Measurements from ENCODE around the gene ZSWIM8. TPM values are rescaled to one million over a fixed set of nuclear protein-coding genes. Genes with fewer than 3 reads are reported as not detected.

ZSWIM8 gene
- total RNA-seq, 4 donors from 2014 or later, result 94.5 to 530 (median 188) TPM

DNA sequence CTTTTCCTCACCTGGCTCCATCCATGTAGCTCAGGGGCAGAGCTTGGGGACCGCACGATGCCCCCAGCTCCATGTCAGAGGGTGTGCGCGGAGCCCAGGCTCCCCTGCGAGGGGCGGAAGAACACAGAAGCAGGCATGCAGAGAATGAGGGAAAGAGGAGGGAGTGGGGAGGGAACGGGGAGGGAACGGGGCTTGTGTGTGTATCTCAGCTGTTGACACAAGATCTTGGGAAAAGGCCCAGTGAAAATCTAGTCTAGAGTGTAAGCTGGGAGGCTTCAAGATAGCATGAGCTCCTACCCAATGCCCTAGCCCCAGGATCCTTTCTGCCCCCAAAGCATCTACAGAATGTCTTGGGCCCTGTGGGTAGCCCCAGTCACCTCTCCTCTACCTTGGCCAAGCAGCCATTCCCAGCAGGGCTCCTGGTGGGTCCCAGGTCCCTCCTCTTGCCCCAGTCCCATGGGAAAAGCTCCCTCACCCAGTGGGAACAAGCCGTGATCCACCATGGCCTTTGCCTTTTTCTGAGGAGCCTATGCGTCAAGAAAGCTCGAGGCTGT lies 51.1 kb downstream of the ZSWIM8 start:
- Histone ChIP-seq H3K4me1 (peaks cover 0 to 3% (median 0%) of the 10 kb centered on the region in 4 donors), H3K4me3 (no peak overlapping the region), H3K9me3 (no peaks in the 10 kb centered on the region), H3K36me3 (peaks cover 0 to 38% (median 15%) of the 10 kb centered on the region in 4 donors), H3K27ac (peak overlapping the region in 2 of 4 donors; percentile 6 to 17), H3K27me3 (no peaks in the 10 kb centered on the region)
- intact Hi-C loops (cut with DNase I; ENCODE audit: low total_unique reads), result no loop called here
- TF ChIP-seq POLR2A (IDR thresholded peaks at IDR 0.05), result no peak
- TF ChIP-seq EP300 (IDR thresholded peaks at IDR 0.05; ENCODE audit: low read depth), result no peak
- TF ChIP-seq, protein P1, sequence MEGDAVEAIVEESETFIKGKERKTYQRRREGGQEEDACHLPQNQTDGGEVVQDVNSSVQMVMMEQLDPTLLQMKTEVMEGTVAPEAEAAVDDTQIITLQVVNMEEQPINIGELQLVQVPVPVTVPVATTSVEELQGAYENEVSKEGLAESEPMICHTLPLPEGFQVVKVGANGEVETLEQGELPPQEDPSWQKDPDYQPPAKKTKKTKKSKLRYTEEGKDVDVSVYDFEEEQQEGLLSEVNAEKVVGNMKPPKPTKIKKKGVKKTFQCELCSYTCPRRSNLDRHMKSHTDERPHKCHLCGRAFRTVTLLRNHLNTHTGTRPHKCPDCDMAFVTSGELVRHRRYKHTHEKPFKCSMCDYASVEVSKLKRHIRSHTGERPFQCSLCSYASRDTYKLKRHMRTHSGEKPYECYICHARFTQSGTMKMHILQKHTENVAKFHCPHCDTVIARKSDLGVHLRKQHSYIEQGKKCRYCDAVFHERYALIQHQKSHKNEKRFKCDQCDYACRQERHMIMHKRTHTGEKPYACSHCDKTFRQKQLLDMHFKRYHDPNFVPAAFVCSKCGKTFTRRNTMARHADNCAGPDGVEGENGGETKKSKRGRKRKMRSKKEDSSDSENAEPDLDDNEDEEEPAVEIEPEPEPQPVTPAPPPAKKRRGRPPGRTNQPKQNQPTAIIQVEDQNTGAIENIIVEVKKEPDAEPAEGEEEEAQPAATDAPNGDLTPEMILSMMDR (IDR thresholded peaks at IDR 0.05), result no peak
- no peak for TF ChIP-seq POLR2AphosphoS5 (IDR thresholded peaks at IDR 0.05)
- in situ Hi-C loops (cut with MboI; ENCODE audit: low pct_ligation_motif_present in 1 of 4, low pct_unique_long_range_greater_than_20kb in 1 of 4, low sequenced_read_pairs in 3 of 4), result no loop called here
- no peak for DNase-seq
- 94 to 95% methylated on average over 8 to 11 of the region's 11 CpGs for WGBS, 2 donors (ENCODE audit: low coverage in 1 of 2)

DNA sequence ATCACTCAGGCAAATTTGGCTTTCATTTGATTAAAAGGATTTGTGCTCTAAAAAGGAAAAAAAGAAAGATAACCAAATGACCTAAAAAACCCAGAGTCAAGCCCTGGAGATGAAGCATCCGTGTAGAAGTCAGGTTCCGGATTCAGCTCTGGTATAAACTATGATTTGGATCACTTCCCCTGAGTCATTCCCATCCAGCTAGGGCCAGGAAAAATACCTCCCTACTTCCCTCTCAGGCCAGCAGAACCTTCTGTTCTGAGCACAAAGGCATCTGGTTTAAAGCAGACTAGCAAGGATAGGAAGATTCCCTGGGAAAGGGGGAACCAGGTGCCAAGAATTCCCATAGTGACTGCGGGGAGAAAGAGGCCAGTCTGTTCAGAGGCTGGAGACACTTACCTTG lies 51.7 kb downstream of the ZSWIM8 start:
- in situ Hi-C loops (cut with MboI; ENCODE audit: low pct_ligation_motif_present in 1 of 4, low pct_unique_long_range_greater_than_20kb in 1 of 4, low sequenced_read_pairs in 3 of 4), result no loop called here
- intact Hi-C loops (cut with DNase I; ENCODE audit: low total_unique reads), result no loop called here
- Histone ChIP-seq H3K36me3 (peaks cover 0 to 43% (median 18%) of the 10 kb centered on the region in 4 donors), H3K27ac (peak overlapping the region in 2 of 4 donors; percentile 17 to 34), H3K4me1 (peaks cover 0 to 3% (median 0%) of the 10 kb centered on the region in 4 donors), H3K4me3 (no peak overlapping the region), H3K27me3 (no peaks in the 10 kb centered on the region), H3K9me3 (no peaks in the 10 kb centered on the region)
- WGBS, 2 donors (ENCODE audit: low coverage in 1 of 2), result 67 to 89% methylated on average over 1 to 3 of the region's 3 CpGs
- no peak for DNase-seq
- no peak for TF ChIP-seq POLR2AphosphoS5 (IDR thresholded peaks at IDR 0.05)
- TF ChIP-seq POLR2A (IDR thresholded peaks at IDR 0.05), result no peak
- no peak for TF ChIP-seq EP300 (IDR thresholded peaks at IDR 0.05; ENCODE audit: low read depth)
- TF ChIP-seq, protein P1 (IDR thresholded peaks at IDR 0.05), result no peak

DNA sequence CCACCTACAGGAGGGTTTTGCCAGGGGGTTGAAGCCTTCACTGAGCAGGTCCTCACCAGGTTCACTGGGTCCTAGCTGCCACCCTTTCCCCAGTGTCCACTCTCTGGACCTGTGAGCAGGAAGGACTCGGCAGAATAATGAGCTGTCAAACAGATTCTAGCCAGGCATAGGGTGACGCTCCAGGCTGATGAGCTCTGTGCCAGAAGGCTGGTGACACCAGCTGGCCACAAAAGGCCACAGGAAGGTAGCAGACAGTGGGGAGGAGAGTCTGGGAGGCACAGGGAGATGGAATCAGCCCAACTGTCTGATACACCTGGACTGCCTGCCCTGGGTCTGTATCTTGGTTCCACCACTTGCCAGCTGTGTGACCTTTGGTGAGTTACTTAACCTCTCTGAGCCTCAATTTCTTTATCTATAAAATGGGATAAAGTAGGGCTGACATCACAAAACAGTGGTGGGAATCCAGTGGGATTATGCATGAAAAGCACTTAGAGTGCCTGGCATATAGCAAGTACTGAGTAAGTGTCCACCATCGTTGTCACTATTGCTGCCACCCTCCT lies 52.7 kb downstream of the ZSWIM8 start:
- no peak for DNase-seq
- Histone ChIP-seq H3K27me3 (no peaks in the 10 kb centered on the region), H3K9me3 (no peaks in the 10 kb centered on the region), H3K36me3 (peaks cover 0 to 53% (median 20%) of the 10 kb centered on the region in 4 donors), H3K4me3 (no peak overlapping the region), H3K4me1 (peaks cover 0 to 3% (median 0%) of the 10 kb centered on the region in 4 donors), H3K27ac (peak overlapping the region in 1 of 4 donors; percentile 13)
- TF ChIP-seq POLR2A (IDR thresholded peaks at IDR 0.05), result no peak
- no peak for TF ChIP-seq EP300 (IDR thresholded peaks at IDR 0.05; ENCODE audit: low read depth)
- TF ChIP-seq, protein P1 (IDR thresholded peaks at IDR 0.05), result no peak
- no peak for TF ChIP-seq POLR2AphosphoS5 (IDR thresholded peaks at IDR 0.05)
- in situ Hi-C loops (cut with MboI; ENCODE audit: low pct_ligation_motif_present in 1 of 4, low pct_unique_long_range_greater_than_20kb in 1 of 4, low sequenced_read_pairs in 3 of 4) (no loop called here), intact Hi-C loops (cut with DNase I; ENCODE audit: low total_unique reads) (no loop called here)
- WGBS, 2 donors (ENCODE audit: low coverage in 1 of 2), result 89 to 100% methylated on average over 1 to 3 of the region's 3 CpGs

DNA sequence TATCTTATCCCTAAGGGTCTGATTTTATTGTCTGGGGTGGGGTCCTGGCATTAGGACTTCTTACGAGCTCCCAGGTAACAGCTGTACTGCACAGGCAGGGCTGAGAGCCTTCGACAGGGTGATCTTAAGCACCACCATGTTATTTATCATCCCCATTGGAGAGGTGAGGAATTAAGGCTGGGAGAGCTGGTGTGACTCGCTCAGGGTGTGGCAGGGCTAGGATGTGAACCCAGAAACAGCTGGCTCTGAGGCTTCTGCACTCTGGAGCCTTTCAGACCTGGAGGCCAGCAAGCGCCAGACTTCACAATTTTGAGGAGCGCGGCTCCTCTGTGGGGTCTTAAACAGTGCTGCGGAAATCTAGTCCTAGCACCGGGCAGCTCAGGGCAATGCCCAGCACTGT lies 53.4 kb downstream of the ZSWIM8 start:
- Histone ChIP-seq H3K4me1 (peaks cover 0 to 3% (median 0%) of the 10 kb centered on the region in 4 donors), H3K4me3 (no peak overlapping the region), H3K27me3 (no peaks in the 10 kb centered on the region), H3K9me3 (no peaks in the 10 kb centered on the region), H3K36me3 (peaks cover 0 to 61% (median 20%) of the 10 kb centered on the region in 4 donors), H3K27ac (no peak overlapping the region)
- no peak for TF ChIP-seq EP300 (IDR thresholded peaks at IDR 0.05; ENCODE audit: low read depth)
- TF ChIP-seq POLR2AphosphoS5 (IDR thresholded peaks at IDR 0.05), result no peak
- no peak for TF ChIP-seq POLR2A (IDR thresholded peaks at IDR 0.05)
- TF ChIP-seq, protein P1 (IDR thresholded peaks at IDR 0.05), result no peak
- 82 to 90% methylated on average over 2 to 8 of the region's 8 CpGs for WGBS, 2 donors (ENCODE audit: low coverage in 1 of 2)
- in situ Hi-C loops (cut with MboI; ENCODE audit: low pct_ligation_motif_present in 1 of 4, low pct_unique_long_range_greater_than_20kb in 1 of 4, low sequenced_read_pairs in 3 of 4), result no loop called here
- no peak for DNase-seq
- intact Hi-C loops (cut with DNase I; ENCODE audit: low total_unique reads), result no loop called here
